ENCODE data around the gene AMBRA1. TPM values are rescaled to one million over a fixed set of nuclear protein-coding genes. Genes with fewer than 3 reads are reported as not detected.

The AMBRA1 gene
- total RNA-seq, 2 donors from 2014 or later = 35.2 to 42.2 TPM

- H3K27ac ChIP-seq = no peak overlapping the region
- no peak for DNase-seq (ENCODE audit: low spot score)
- TF ChIP-seq CTCF (IDR thresholded peaks at IDR 0.05) = no peak
- no peak for ATAC-seq (ENCODE audit: insufficient number of reproducible peaks, low FRiP score, low read depth)
- H3K4me3 ChIP-seq = no peak overlapping the region
- no peaks in the 10 kb centered on the region for H3K9me3 ChIP-seq
- no peaks in the 10 kb centered on the region for H3K36me3 ChIP-seq
- H3K27me3 ChIP-seq (replicated peaks; ENCODE audit: insufficient read depth) = no peaks in the 10 kb centered on the region
- H3K4me1 ChIP-seq (ENCODE audit: control insufficient read depth in 1 of 2, low read depth in 2 of 2) = peaks cover 18 to 39% of the 10 kb centered on the region in 2 donors
Measured at GRCh38 chr11:46364056-46364455, 229.8 kb downstream of the AMBRA1 start.

- H3K4me1 ChIP-seq (ENCODE audit: control insufficient read depth in 1 of 2, low read depth in 2 of 2) = peaks cover 18 to 39% of the 10 kb centered on the region in 2 donors
- DNase-seq (ENCODE audit: low spot score) (no peak), ATAC-seq (ENCODE audit: insufficient number of reproducible peaks, low FRiP score, low read depth) (no peak)
- TF ChIP-seq CTCF (IDR thresholded peaks at IDR 0.05) = no peak
- no peaks in the 10 kb centered on the region for H3K9me3 ChIP-seq
- peak overlapping the region in 1 of 2 donors; percentile 61 for H3K27ac ChIP-seq
- H3K4me3 ChIP-seq = no peak overlapping the region
- no peaks in the 10 kb centered on the region for H3K27me3 ChIP-seq (replicated peaks; ENCODE audit: insufficient read depth)
- H3K36me3 ChIP-seq = no peaks in the 10 kb centered on the region
Measured at GRCh38 chr11:46363455-46364005, 230.3 kb downstream of the AMBRA1 start.

- Histone ChIP-seq H3K27me3 (replicated peaks; ENCODE audit: insufficient read depth) (no peaks in the 10 kb centered on the region), H3K9me3 (no peaks in the 10 kb centered on the region), H3K4me1 (ENCODE audit: control insufficient read depth in 1 of 2, low read depth in 2 of 2) (peaks cover 18 to 38% of the 10 kb centered on the region in 2 donors), H3K4me3 (no peak overlapping the region), H3K36me3 (no peaks in the 10 kb centered on the region), H3K27ac (peak overlapping the region in 1 of 2 donors; percentile 61)
- TF ChIP-seq CTCF (IDR thresholded peaks at IDR 0.05) = no peak
- ATAC-seq (ENCODE audit: insufficient number of reproducible peaks, low FRiP score, low read depth) = no peak
- no peak for DNase-seq (ENCODE audit: low spot score)
Measured at GRCh38 chr11:46363031-46363407, 230.8 kb downstream of the AMBRA1 start.

- Histone ChIP-seq H3K9me3 (no peaks in the 10 kb centered on the region), H3K27ac (peak overlapping the region in 1 of 2 donors; percentile 61), H3K36me3 (no peaks in the 10 kb centered on the region), H3K4me1 (ENCODE audit: control insufficient read depth in 1 of 2, low read depth in 2 of 2) (peaks cover 18 to 34% of the 10 kb centered on the region in 2 donors), H3K27me3 (replicated peaks; ENCODE audit: insufficient read depth) (no peaks in the 10 kb centered on the region), H3K4me3 (peak overlapping the region; percentile 61)
- TF ChIP-seq CTCF (IDR thresholded peaks at IDR 0.05) = no peak
- no peak for DNase-seq (ENCODE audit: low spot score)
- ATAC-seq (ENCODE audit: insufficient number of reproducible peaks, low FRiP score, low read depth) = no peak
Measured at GRCh38 chr11:46362156-46363030, 231.4 kb downstream of the AMBRA1 start.
